GM19239 (cell line): ENCODE measurements around the gene HMG20A.

ENCODE experiments used
- DNase-seq: peaks from one replicate; pipeline ENCODE4 v3.0.0; 2011; ENCODE audit warnings: low spot score; ENCODE audit not compliant: insufficient read length
- FAIRE-seq: peaks from 2 replicates; lab custom pipeline; 2011; peaks lifted over from hg19 to GRCh38; lab: Jason Lieb, UNC

The HMG20A gene

DNA sequence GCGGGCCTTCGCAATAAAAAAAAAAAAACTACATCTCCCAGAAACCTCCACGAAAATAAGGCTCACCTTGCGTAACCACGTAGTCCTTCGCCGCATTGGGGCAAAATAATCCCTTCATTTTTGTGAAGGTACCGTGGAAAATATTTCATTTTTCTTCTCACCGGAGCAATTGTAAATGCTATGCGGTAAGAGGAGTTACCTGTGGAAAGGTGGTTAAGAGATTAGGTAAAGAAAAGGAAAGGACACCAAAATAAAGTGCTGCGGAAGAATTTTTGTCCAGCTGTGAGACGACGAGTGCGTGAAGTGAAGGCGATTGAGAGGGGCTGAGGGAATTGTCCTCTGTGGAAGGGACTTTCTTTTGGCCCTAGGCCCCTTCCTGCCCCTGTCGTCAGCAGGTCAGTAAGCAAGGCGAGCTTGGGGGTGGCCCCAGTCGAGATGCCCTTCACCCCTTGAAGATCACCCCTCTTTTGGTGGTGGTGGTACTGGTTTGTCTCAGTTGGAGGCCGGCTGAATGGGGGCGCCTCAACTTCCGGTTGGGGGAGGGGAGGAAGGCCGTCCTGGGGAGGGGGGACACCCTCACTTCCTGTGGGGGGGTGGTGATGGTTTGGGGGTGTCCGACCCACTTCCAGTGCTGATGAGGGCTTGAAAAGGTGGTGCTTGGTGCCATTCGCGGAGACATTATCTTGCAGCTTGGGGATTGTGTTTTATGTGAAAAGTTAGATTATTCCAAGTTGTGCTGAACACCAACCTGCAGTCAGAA lies at the start of gene HMG20A:
Gene HMG20A, plus strand, starts transcription at position 279 of the 760 bp plus-strand sequence. CDS start 37,520 bp downstream, outside the sequence.
- DNase-seq, result peak; percentile 32
- FAIRE-seq, result peak; percentile 94

DNA sequence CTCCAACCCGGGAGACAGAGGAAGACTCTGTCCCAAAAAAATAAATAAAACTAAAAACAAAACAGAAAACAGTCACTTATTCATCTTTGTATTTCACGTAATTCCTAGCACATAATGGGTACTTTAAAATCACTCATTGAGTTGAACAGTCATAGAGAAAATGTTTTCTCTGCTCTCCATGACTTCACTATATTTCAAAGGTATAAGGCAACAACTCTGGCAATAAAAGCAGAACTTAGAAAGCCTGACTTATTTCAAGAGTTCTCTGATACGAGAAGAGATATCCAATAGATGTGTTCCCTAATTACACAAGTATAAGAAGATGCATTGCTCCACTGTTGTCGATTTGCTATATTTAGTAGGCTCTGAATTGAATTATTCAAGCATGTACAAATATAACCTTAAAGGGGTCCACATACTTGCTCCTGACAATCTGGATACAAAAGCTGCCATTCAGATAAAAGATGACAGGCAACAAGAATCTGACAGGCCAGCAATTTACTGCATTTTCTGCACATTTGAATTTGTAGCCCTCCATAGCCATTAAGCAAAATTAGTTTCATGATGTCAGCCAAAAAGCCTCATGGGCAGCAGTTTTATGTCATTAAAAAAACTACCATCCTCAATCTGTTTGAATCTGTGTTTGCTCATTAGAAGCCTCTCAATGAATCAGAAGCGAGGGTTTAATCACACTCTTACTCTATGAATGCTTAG lies 48.7 kb upstream of the HMG20A start:
- FAIRE-seq (peak; percentile 4), DNase-seq (no peak)

GRCh38 chr15:77373441-77373840 lies 47.2 kb upstream of the HMG20A start:
- DNase-seq (no peak), FAIRE-seq (no peak)

- FAIRE-seq (no peak), DNase-seq (no peak)
These were observed 45.6 kb upstream of the HMG20A start for GRCh38 chr15:77375133-77375532.

DNA sequence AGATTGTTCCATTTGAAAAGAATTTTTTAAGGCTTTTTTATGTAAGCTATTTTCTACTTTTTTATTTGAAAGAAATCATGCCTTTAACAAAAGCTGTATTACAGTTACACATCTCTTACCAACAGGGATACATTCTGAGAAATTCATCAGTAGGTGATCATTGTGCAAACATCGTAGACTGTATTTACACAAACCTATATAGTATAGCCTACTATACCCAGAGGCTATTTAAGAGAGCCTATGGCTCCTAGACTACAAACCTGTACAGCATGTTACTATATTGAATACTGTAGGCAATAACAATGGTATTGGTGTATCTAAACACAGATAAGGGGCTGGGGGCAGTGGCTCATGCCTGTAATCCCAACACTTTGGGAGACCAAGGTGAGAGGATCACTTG lies 43.9 kb upstream of the HMG20A start:
- no peak for DNase-seq
- FAIRE-seq, result no peak

- FAIRE-seq (no peak), DNase-seq (no peak)
These were observed 40.7 kb upstream of the HMG20A start for GRCh38 chr15:77380033-77380432.

DNA sequence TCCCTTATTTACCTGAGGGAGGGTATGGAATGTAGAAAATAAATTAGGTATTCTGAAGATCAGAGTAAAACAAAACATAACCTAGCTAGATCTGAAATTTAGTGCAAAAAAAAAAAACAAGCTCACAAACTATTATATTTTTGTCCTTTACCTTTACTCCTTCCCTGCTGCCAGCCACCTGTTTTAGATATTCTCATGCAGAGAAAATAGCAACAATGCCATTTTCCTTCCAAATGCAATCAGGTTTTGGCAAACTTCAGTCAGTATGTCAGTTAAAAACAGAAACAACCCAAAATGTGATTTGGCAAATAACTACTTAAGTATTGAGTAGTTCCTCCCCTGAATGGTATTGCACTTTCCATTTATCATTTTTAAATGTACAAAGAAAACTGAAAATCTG lies 36.6 kb upstream of the HMG20A start:
- DNase-seq (no peak), FAIRE-seq (no peak)

DNA sequence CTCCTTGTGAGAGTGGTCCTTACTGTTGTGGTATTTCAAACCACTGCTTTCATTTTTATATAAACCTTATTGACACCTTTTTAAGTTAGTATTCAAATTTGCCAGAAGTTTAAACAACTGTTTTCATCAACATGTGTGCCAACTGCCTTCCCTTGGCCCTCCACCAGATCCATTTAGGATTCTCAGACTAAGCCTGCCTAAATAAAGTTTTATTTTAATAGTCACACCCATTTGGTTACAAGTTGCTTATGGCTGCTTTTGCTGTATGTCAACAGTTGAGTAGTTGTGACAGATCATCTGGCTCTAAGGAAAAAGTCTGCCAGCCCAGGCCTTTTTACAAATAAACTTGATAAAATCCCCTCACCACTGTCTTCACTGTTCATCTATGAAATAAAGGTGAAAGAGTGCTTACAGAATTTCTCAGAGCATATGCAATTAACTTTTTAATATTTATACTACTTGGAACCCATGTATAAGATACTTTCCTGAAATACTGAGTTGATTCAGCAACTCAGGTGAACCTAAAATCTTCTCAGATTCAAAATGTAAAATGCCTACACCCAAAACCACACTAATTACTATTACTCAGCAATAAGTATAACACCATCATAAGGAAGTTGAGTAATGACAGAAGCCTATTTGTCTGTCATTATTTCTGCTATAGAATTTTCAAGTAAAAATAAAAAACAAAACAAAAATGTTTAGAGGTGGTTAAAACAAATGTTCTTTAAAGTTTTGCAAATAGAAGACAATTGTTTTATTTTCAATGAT lies 35.9 kb upstream of the HMG20A start:
- DNase-seq (no peak), FAIRE-seq (peak; percentile 26)

GRCh38 chr15:77386626-77387025 lies 34.1 kb upstream of the HMG20A start:
- no peak for DNase-seq
- no peak for FAIRE-seq

DNA sequence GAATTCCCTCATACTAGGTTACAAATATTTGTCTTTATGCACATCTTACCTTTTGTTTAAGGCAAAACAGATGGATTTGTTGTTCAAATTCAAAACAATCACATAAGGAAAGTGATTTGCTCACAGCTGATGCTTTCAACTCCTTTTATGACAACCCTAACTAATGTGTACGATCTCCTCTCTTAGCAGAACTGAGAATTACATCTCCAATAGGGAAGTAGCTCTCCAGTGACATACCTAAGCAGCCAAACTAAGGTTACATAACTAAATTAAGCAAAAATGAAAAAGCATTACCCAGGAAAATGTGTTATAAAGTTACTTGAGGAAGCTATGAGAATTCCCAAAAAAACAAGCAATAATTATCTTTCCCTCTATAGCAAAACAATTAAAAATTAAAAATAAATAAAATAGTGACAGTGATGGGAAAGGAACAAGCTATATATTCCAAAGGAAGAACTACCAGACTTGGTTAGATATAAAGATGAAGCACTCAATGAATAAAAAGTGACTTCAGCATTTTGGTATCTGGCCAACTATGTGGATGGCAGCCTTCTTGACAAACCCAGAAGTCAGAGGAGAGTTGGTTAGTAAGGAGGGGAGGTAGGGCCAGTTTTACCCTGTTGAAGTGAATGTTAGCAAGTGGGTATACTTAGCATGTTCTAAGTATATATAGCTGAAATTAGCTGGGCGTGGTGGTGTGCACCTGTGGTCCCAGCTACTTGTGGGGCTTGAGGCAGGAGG lies 33.2 kb upstream of the HMG20A start:
- no peak for DNase-seq
- no peak for FAIRE-seq

DNA sequence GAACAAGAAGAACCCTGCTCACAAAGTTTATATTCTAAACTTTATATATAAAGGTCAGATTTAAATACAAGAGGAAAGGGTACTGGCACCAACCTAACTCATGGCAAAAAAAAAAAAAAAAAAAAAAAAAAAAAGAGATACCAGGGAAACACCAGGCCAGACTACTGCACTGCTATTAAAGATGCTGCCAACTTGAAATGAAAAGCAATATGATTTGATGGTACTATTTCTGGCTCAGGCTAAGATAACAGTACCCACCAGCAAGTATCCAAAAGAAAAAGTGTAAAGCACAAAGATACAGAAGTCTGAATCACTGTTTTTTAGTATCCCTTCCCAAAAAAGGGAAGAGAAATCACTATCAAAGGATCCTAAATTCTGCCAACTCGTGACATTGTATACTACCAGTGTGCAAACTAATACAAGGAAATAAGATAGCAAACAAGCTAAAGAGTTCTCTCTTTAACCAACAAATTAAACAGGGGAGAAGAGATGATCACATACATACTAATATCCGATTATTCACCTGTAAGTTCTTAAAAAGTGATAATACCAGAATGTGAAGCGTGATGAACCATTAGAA lies 29.2 kb upstream of the HMG20A start:
- FAIRE-seq (no peak), DNase-seq (no peak)

GRCh38 chr15:77392762-77393470 lies 27.8 kb upstream of the HMG20A start:
- no peak for FAIRE-seq
- no peak for DNase-seq

- DNase-seq (no peak), FAIRE-seq (no peak)
These were observed 27.2 kb upstream of the HMG20A start for GRCh38 chr15:77393471-77393840.

- DNase-seq (no peak), FAIRE-seq (no peak)
These were observed 25.5 kb upstream of the HMG20A start for GRCh38 chr15:77395013-77395774.

DNA sequence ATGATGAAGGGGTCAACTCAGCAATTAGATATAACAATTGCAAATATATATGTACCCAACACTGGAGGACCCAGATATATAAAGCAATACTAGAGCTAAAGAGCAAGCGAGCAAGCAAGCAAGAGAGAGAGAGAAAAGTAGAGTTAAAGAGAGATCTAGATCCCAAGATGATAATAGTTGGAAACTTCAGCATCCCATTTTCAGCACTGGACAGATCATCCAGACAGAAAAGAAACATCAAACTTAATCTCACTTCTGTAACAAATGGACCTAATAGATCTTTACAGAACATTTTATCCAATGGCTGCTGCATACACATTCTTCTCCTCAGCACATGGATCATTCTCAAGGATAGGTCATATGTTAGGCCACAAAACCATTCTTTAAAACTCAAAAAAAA lies 24.0 kb upstream of the HMG20A start:
- DNase-seq, result no peak
- FAIRE-seq, result no peak

GRCh38 chr15:77398927-77399326 lies 21.8 kb upstream of the HMG20A start:
- FAIRE-seq (no peak), DNase-seq (no peak)

- DNase-seq, result no peak
- FAIRE-seq, result no peak
These were observed 20.4 kb upstream of the HMG20A start for GRCh38 chr15:77400258-77400657.

DNA sequence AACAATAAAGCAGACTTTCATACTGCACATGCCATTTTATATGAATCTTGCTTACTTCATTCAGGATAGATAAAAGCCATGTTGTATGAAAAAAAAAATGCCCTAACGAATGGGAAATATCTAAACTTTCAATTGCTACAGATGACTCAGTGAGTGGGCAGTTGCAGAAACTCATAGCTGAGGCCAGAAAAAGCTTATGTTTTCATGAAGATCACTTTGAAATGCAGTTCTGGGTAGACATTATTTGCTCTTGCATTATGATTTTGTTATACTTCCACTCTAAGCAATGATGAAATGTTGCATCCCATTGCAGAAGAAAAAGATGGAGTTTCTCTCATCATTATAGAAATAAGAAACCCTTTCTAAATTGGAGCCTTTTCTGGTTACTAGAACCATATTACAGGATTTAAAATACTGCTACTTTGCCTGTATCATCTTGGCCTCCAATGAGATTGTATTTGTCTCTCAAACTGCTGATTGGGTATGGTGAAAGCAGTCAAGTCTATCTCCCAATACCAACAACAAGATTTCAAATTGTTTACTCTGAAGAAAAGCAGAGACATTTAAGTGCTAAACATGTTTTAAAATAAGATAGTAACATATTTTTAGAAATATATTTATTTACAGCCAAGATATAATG lies 17.8 kb upstream of the HMG20A start:
- FAIRE-seq (no peak), DNase-seq (no peak)
